Measurements from ENCODE around the gene ARF5.

The ARF5 gene

GRCh38 chr7:127584648-127585043 is 3.6 kb upstream of the ARF5 start:
- Histone ChIP-seq H3K36me3 (ENCODE audit: insufficient read depth, low read length) (peaks cover 33% of the 10 kb centered on the region; the same call in 1 of the 2 replicates), H3K27ac (no peak overlapping the region)
- TF ChIP-seq FOXP2 (optimal IDR thresholded peaks at IDR 0.05; ENCODE audit: control extremely low read depth, extremely low read length, insufficient read depth) (no peak), POLR2AphosphoS5 (IDR thresholded peaks at IDR 0.05; ENCODE audit: borderline replicate concordance, low read depth, low read length) (no peak), EZH2 (IDR thresholded peaks at IDR 0.05) (no peak)

GRCh38 chr7:127585044-127585953 is 2.9 kb upstream of the ARF5 start, which contains the start of gene GCC1:
Gene GCC1, minus strand, starts transcription at chr7:127585596. Its CDS starts 414 bp downstream, at chr7:127585182.
- DNase-seq (ENCODE audit: low read depth, low spot score): peak; percentile 12
- Histone ChIP-seq H3K9ac (ENCODE audit: insufficient read length) (peak within 1 kb of the TSS; percentile 88), H3K9me3 (ENCODE audit: low read depth, low read length) (no peaks in the 10 kb centered on the region), H3K4me3 (peak within 1 kb of the TSS; percentile 91), H3K36me3 (ENCODE audit: insufficient read depth, low read length) (peaks cover 35% of the 10 kb centered on the region; the same call in 1 of the 2 replicates), H3K27ac (no peak within 1 kb of the TSS)
- TF ChIP-seq FOXP2 (optimal IDR thresholded peaks at IDR 0.05; ENCODE audit: control extremely low read depth, extremely low read length, insufficient read depth): peak; percentile 9
- TF ChIP-seq POLR2AphosphoS5 (IDR thresholded peaks at IDR 0.05; ENCODE audit: borderline replicate concordance, low read depth, low read length): peak; percentile 84
- TF ChIP-seq EZH2 (IDR thresholded peaks at IDR 0.05): no peak

More at GRCh38 chr7:127584648-127585043, 3.6 kb upstream of the ARF5 start:
- no peak for DNase-seq (ENCODE audit: low read depth, low spot score)
- H3K9ac ChIP-seq (ENCODE audit: insufficient read length): peak overlapping the region; percentile 88
- H3K9me3 ChIP-seq (ENCODE audit: low read depth, low read length): no peaks in the 10 kb centered on the region
- peak overlapping the region; percentile 91 for H3K4me3 ChIP-seq

DNA sequence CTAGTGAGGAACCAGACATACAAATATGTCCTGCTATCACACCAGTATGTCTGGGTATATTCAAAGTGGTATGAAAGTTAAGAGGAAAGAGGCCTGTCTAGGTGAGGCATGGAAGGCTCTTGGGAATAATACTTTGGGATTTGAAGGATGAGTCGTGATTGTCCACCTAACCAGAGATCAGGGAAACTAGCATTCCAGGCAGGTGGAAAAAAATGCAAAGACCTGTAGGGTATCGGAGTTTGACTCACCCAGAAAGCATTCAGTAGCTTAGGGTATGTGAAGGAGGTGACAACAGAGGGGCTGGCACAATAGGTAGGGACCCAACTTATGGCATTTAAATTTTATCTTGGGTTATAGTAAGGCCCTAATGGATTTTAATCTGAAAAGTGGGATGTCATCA is 1.9 kb upstream of the ARF5 start:
- Histone ChIP-seq H3K36me3 (ENCODE audit: insufficient read depth, low read length) (peaks cover 40% of the 10 kb centered on the region; the same call in 1 of the 2 replicates), H3K4me3 (no peak overlapping the region), H3K27ac (no peak overlapping the region), H3K9me3 (ENCODE audit: low read depth, low read length) (no peaks in the 10 kb centered on the region), H3K9ac (ENCODE audit: insufficient read length) (no peak overlapping the region)
- no peak for DNase-seq (ENCODE audit: low read depth, low spot score)
- TF ChIP-seq POLR2AphosphoS5 (IDR thresholded peaks at IDR 0.05; ENCODE audit: borderline replicate concordance, low read depth, low read length) (no peak), EZH2 (IDR thresholded peaks at IDR 0.05) (no peak), FOXP2 (optimal IDR thresholded peaks at IDR 0.05; ENCODE audit: control extremely low read depth, extremely low read length, insufficient read depth) (no peak)

- H3K36me3 ChIP-seq (ENCODE audit: insufficient read depth, low read length): peaks cover 32% of the 10 kb centered on the region; the same call in 1 of the 2 replicates
- peak overlapping the region; percentile 81 for H3K9ac ChIP-seq (ENCODE audit: insufficient read length)
- DNase-seq (ENCODE audit: low read depth, low spot score): no peak
- H3K4me3 ChIP-seq: peak overlapping the region; percentile 93
- H3K27ac ChIP-seq: no peak overlapping the region
- H3K9me3 ChIP-seq (ENCODE audit: low read depth, low read length): no peaks in the 10 kb centered on the region
- TF ChIP-seq POLR2AphosphoS5 (IDR thresholded peaks at IDR 0.05; ENCODE audit: borderline replicate concordance, low read depth, low read length) (no peak), FOXP2 (optimal IDR thresholded peaks at IDR 0.05; ENCODE audit: control extremely low read depth, extremely low read length, insufficient read depth) (no peak), EZH2 (IDR thresholded peaks at IDR 0.05) (no peak)
Measured at GRCh38 chr7:127587663-127588018, 570 bp upstream of the ARF5 start.

GRCh38 chr7:127588697-127589482 is 679 bp downstream of the ARF5 start:
- no peak for DNase-seq (ENCODE audit: low read depth, low spot score)
- H3K36me3 ChIP-seq (ENCODE audit: insufficient read depth, low read length): peaks cover 22% of the 10 kb centered on the region; the same call in 1 of the 2 replicates
- peak overlapping the region; percentile 93 for H3K4me3 ChIP-seq
- peak overlapping the region; percentile 85 for H3K9ac ChIP-seq (ENCODE audit: insufficient read length)
- TF ChIP-seq EZH2 (IDR thresholded peaks at IDR 0.05) (no peak), FOXP2 (optimal IDR thresholded peaks at IDR 0.05; ENCODE audit: control extremely low read depth, extremely low read length, insufficient read depth) (peak; percentile 34)
- H3K27ac ChIP-seq: no peak overlapping the region
- no peaks in the 10 kb centered on the region for H3K9me3 ChIP-seq (ENCODE audit: low read depth, low read length)

DNA sequence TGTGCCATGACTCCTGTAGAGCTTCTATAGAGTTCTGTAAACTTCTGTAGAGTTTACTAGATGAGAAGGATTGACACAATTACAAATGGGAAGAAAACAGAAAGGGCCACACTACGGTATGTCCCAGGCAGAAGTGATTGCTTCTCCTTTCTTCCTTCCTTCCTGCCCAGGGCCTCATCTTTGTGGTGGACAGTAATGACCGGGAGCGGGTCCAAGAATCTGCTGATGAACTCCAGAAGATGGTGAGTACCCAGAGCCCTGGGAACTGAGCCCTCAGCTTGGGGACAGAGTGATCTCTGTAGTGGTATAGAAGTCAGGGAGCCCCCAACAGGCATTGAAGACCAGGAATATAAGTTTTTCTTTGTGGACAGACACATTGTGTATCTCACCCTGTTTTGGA is 1.7 kb downstream of the ARF5 start:
- H3K9ac ChIP-seq (ENCODE audit: insufficient read length): no peak overlapping the region
- TF ChIP-seq POLR2AphosphoS5 (IDR thresholded peaks at IDR 0.05; ENCODE audit: borderline replicate concordance, low read depth, low read length) (no peak), FOXP2 (optimal IDR thresholded peaks at IDR 0.05; ENCODE audit: control extremely low read depth, extremely low read length, insufficient read depth) (no peak), EZH2 (IDR thresholded peaks at IDR 0.05) (no peak)
- H3K27ac ChIP-seq: no peak overlapping the region
- H3K4me3 ChIP-seq: no peak overlapping the region
- DNase-seq (ENCODE audit: low read depth, low spot score): no peak
- peaks cover 20% of the 10 kb centered on the region; the same call in 1 of the 2 replicates for H3K36me3 ChIP-seq (ENCODE audit: insufficient read depth, low read length)
- H3K9me3 ChIP-seq (ENCODE audit: low read depth, low read length): no peaks in the 10 kb centered on the region

DNA sequence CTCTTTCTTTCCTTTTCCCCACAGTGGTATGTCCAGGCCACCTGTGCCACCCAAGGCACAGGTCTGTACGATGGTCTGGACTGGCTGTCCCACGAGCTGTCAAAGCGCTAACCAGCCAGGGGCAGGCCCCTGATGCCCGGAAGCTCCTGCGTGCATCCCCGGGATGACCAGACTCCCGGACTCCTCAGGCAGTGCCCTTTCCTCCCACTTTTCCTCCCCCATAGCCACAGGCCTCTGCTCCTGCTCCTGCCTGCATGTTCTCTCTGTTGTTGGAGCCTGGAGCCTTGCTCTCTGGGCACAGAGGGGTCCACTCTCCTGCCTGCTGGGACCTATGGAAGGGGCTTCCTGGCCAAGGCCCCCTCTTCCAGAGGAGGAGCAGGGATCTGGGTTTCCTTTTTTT is 3.0 kb downstream of the ARF5 start:
- H3K4me3 ChIP-seq: no peak overlapping the region

DNA sequence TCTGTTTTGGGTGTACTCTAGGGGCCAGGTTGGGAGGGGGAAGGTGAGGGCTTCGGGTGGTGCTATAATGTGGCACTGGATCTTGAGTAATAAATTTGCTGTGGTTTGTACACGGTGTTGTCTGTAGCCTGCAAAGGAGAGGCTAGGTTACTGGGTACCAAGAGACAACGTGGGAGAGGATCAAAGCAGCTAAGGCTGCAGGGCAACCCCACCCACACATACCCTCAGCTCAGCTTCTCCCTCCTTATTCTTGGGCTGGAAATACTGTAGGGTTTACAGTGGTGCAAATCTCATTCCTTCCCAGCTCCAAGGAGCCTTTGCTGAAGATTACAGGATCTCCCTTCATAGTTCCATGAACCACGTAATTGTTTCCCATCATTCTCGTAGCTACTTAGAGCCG is 3.4 kb downstream of the ARF5 start:
- TF ChIP-seq FOXP2 (optimal IDR thresholded peaks at IDR 0.05; ENCODE audit: control extremely low read depth, extremely low read length, insufficient read depth): no peak
- H3K36me3 ChIP-seq (ENCODE audit: insufficient read depth, low read length): peaks cover 20% of the 10 kb centered on the region; the same call in 1 of the 2 replicates
- H3K9ac ChIP-seq (ENCODE audit: insufficient read length): no peak overlapping the region
- DNase-seq (ENCODE audit: low read depth, low spot score): no peak
- no peak overlapping the region for H3K4me3 ChIP-seq
- H3K9me3 ChIP-seq (ENCODE audit: low read depth, low read length): no peaks in the 10 kb centered on the region
- no peak overlapping the region for H3K27ac ChIP-seq

More for the DNA sequence above, 3.0 kb downstream of the ARF5 start:
- Histone ChIP-seq H3K27ac (no peak overlapping the region), H3K36me3 (ENCODE audit: insufficient read depth, low read length) (peaks cover 20% of the 10 kb centered on the region; the same call in 1 of the 2 replicates), H3K9ac (ENCODE audit: insufficient read length) (no peak overlapping the region), H3K9me3 (ENCODE audit: low read depth, low read length) (no peaks in the 10 kb centered on the region)
- no peak for TF ChIP-seq EZH2 (IDR thresholded peaks at IDR 0.05)
- DNase-seq (ENCODE audit: low read depth, low spot score): no peak
